A673 (cell line): ENCODE results near the gene THSD7B. TPM values are rescaled to one million over a fixed set of nuclear protein-coding genes. Genes with fewer than 3 reads are reported as not detected.

Source experiments
- BruUV-seq: library from RNA; stranded (reverse); fragments of 400-500 nt; replicated peaks from 2 replicates; lab custom pipeline; 2021; lab: Mats Ljungman, UMichigan
- CTCF ChIA-PET: fragments of 300-600 bp; sonication (Branson Sonifier 250); formaldehyde crosslinking; loops from one replicate; lab custom pipeline; 2022; ENCODE audit warnings: antibody characterized with exemption; lab: Charles Lee
- POLR2A ChIA-PET: fragments of 300-600 bp; sonication (Branson Sonifier 250); formaldehyde crosslinking; loops from one replicate; lab custom pipeline; 2022; ENCODE audit warnings: antibody characterized with exemption; ENCODE audit not compliant: low non-redundant PET; lab: Charles Lee
- DNase-seq: peaks from one replicate; pipeline ENCODE4 v3.0.0-alpha.2; 2015; ENCODE audit warnings: low spot score
- H3K27ac ChIP-seq: fragments of 200-600 bp; sonication (generic); 2 replicates; pipeline ENCODE4 v1.5.1; 2016; ENCODE audit warnings: mixed run types, low read depth, mild to moderate bottlenecking, mixed read lengths, antibody characterized with exemption, low read length; ENCODE audit not compliant: poor library complexity, severe bottlenecking
- H3K27me3 ChIP-seq: fragments of 200-600 bp; sonication (generic); replicated peaks from 2 replicates; pipeline ENCODE4 v1.6.1; 2017; ENCODE audit warnings: mixed run types, low read depth, mild to moderate bottlenecking, mixed read lengths, antibody characterized with exemption, low read length; ENCODE audit not compliant: insufficient read depth, poor library complexity
- H3K36me3 ChIP-seq: fragments of 200-600 bp; sonication (generic); 2 replicates; pipeline ENCODE4 v1.6.1; 2016; ENCODE audit warnings: mixed run types, mild to moderate bottlenecking, mixed read lengths, antibody characterized with exemption, low read length; ENCODE audit not compliant: insufficient read depth, poor library complexity, severe bottlenecking
- H3K4me1 ChIP-seq: fragments of 200-600 bp; sonication (generic); 2 replicates; pipeline ENCODE4 v1.6.1; 2017; ENCODE audit warnings: mixed run types, mild to moderate bottlenecking, mixed read lengths, antibody characterized with exemption, low read length; ENCODE audit not compliant: insufficient read depth, poor library complexity, severe bottlenecking
- H3K4me3 ChIP-seq: fragments of 200-600 bp; sonication (generic); 2 replicates; pipeline ENCODE4 v1.5.1; 2016; ENCODE audit warnings: low read depth, mixed run types, mild to moderate bottlenecking, mixed read lengths, low read length; ENCODE audit not compliant: poor library complexity, severe bottlenecking
- H3K9me3 ChIP-seq: fragments of 200-600 bp; sonication (generic); 2 replicates; pipeline ENCODE4 v1.6.1; 2016; ENCODE audit warnings: mixed run types, low read depth, mild to moderate bottlenecking, mixed read lengths, antibody characterized with exemption, low read length; ENCODE audit not compliant: poor library complexity, severe bottlenecking
- CTCF ChIP-seq: fragments of 300-800, 200-600 bp; sonication (generic); conservative IDR thresholded peaks from 2 replicates; pipeline ENCODE4 v1.5.1; 2017; ENCODE audit warnings: low read depth, mild to moderate bottlenecking, antibody characterized with exemption, low read length, moderate library complexity, mixed read lengths
- EZH2 ChIP-seq: fragments of 200-600 bp; sonication (generic); IDR thresholded peaks from 2 replicates; pipeline ENCODE4 v1.6.1; 2017; ENCODE audit warnings: borderline replicate concordance, low read depth, mild to moderate bottlenecking, mixed read lengths, antibody characterized with exemption, low read length; ENCODE audit not compliant: poor library complexity, severe bottlenecking
- intact Hi-C: fragments of 100-400 bp; cut with micrococcal nuclease; formaldehyde crosslinking; loops from one replicate; pipeline ENCODE4 v1.10.0; 2022; ENCODE audit not compliant: unreplicated experiment
- total RNA-seq: library from RNA; stranded (reverse); gene quantifications from 2 replicates; pipeline ENCODE4 v1.2.3, GENCODE V29; 2021

The THSD7B gene
- total RNA-seq, 1 experiment from 2014 or later, result not detected

GRCh38 chr2:137500599-137500998, 735.3 kb downstream of the THSD7B start:
- no peaks in the 10 kb centered on the region for H3K9me3 ChIP-seq
- H3K4me1 ChIP-seq, result no peaks in the 10 kb centered on the region
- no peaks in the 10 kb centered on the region for H3K36me3 ChIP-seq
- no peak for DNase-seq
- no peak overlapping the region for H3K27ac ChIP-seq
- ChIA-PET CTCF (no interaction called here), POLR2A (no interaction called here)
- H3K4me3 ChIP-seq, result no peak overlapping the region
- intact Hi-C loops, result no loop called here
- TF ChIP-seq EZH2 (no peak), CTCF (no peak)
- no peaks in the 10 kb centered on the region for H3K27me3 ChIP-seq
- BruUV-seq, result no TSS peak

GRCh38 chr2:137507237-137507636, 741.9 kb downstream of the THSD7B start:
- no peak overlapping the region for H3K27ac ChIP-seq
- no peak overlapping the region for H3K4me3 ChIP-seq
- no peak for DNase-seq
- H3K4me1 ChIP-seq, result no peaks in the 10 kb centered on the region
- no peaks in the 10 kb centered on the region for H3K36me3 ChIP-seq
- no peaks in the 10 kb centered on the region for H3K9me3 ChIP-seq
- ChIA-PET CTCF (no interaction called here), POLR2A (no interaction called here)
- no TSS peak for BruUV-seq
- TF ChIP-seq EZH2 (no peak), CTCF (no peak)
- intact Hi-C loops, result no loop called here
- H3K27me3 ChIP-seq, result no peaks in the 10 kb centered on the region

- H3K9me3 ChIP-seq, result no peaks in the 10 kb centered on the region
- no peaks in the 10 kb centered on the region for H3K4me1 ChIP-seq
- no peaks in the 10 kb centered on the region for H3K27me3 ChIP-seq
- BruUV-seq, result no TSS peak
- TF ChIP-seq CTCF (no peak), EZH2 (no peak)
- H3K4me3 ChIP-seq, result no peak overlapping the region
- ChIA-PET POLR2A (no interaction called here), CTCF (no interaction called here)
- DNase-seq, result no peak
- H3K27ac ChIP-seq, result no peak overlapping the region
- H3K36me3 ChIP-seq, result no peaks in the 10 kb centered on the region
- intact Hi-C loops, result no loop called here
These were observed 743.5 kb downstream of the THSD7B start for GRCh38 chr2:137508739-137509384.
